Heart left ventricle (tissue), 16 donors: ENCODE results near the gene MAST1. TPM values are rescaled to one million over a fixed set of nuclear protein-coding genes. Genes with fewer than 3 reads are reported as not detected.

Experiments
- ATAC-seq, 4 donors: fragments of 200-7000 bp; cut with Tn5 transposase; one replicate each; pipeline ENCODE4 v1.9.1; 2020 to 2022; ENCODE audit warnings: moderate library complexity in 4 of 4, mild to moderate bottlenecking in 3 of 4, moderate number of reproducible peaks in 1 of 4
- DNase-seq, 5 donors: peaks; one replicate each; pipeline ENCODE4 v3.0.0-alpha.2; 2020
- H3K27ac ChIP-seq, 12 donors: fragments of 200-600 bp; sonication (generic) in 4 of 12; one replicate each; pipeline versions ENCODE4 v1.5.0 to v1.8.0; 2016 to 2022; ENCODE audit warnings: mild to moderate bottlenecking in 2 of 12
- H3K27me3 ChIP-seq, 9 donors: fragments of 200-600 bp; sonication (generic) in 2 of 9; one replicate each; pipeline versions ENCODE4 v1.5.1 to v1.8.0; 2016 to 2022; ENCODE audit warnings: mild to moderate bottlenecking in 3 of 9
- H3K36me3 ChIP-seq, 9 donors: fragments of 200-600 bp; sonication (generic) in 2 of 9; one replicate each; pipeline versions ENCODE4 v1.5.0 to v1.8.0; 2018 to 2022; ENCODE audit warnings: mild to moderate bottlenecking in 2 of 9
- H3K4me1 ChIP-seq, 12 donors: fragments of 200-600 bp; sonication (generic) in 4 of 12; one replicate each; pipeline versions ENCODE4 v1.5.0 to v1.8.0; 2016 to 2022; ENCODE audit warnings: mild to moderate bottlenecking in 3 of 12
- H3K4me3 ChIP-seq, 12 donors: fragments of 200-600 bp; sonication (generic) in 4 of 12; one replicate each; pipeline versions ENCODE4 v1.5.0 to v1.8.0; 2017 to 2022; ENCODE audit warnings: mild to moderate bottlenecking in 9 of 12, moderate library complexity in 4 of 12
- H3K9me3 ChIP-seq, 12 donors: fragments of 200-600 bp; sonication (generic) in 4 of 12; one replicate each; pipeline versions ENCODE4 v1.5.0 to v1.8.0; 2016 to 2022; ENCODE audit warnings: mild to moderate bottlenecking in 1 of 12
- POLR2A ChIP-seq, 2 donors: fragments of 450-650 bp; IDR thresholded peaks; one replicate each; pipeline ENCODE4 v1.6.1; 2017; ENCODE audit warnings: antibody characterized with exemption in 2 of 2, mild to moderate bottlenecking in 2 of 2, moderate library complexity in 2 of 2
- WGBS, 4 donors: extraction: QIAGEN DNeasy Blood & Tissue Kit in 2 of 4; methylation state at CpG; one replicate each; pipeline versions ENCODE4 v1.1.5 to v1.1.7; 2013 to 2018; 5-methylcytosine and 5-hydroxymethylcytosine counted together
- intact Hi-C, 10 donors: fragments of 100-400 bp; cut with DNase I; formaldehyde crosslinking; loops; one replicate each; pipeline versions ENCODE4 v1.11.1 to v1.14.2; 2022
- polyA plus RNA-seq, 2 donors: library from polyadenylated mRNA; stranded (reverse); fragments of 200-250 nt; gene quantifications; one replicate each; pipeline ENCODE4 v1.2.3, GENCODE V29; 2013
- total RNA-seq, 9 donors: library from RNA; depleted of rRNA in 2 of 9; stranded (reverse); fragments of >200 nt in 2 of 9; fragmentation: NEBNext Ultra II Directional in 3 of 9; extraction: Animal tissue kit (Norgen Biotek cat#: 25700) in 3 of 9; gene quantifications; one replicate each; pipeline versions ENCODE4 v1.1.0 to v1.2.4, GENCODE V29; 2016 to 2023
- TF ChIP-seq, protein P1 (sequence below), 12 donors: fragments of 200-600 bp; sonication (generic) in 4 of 12; IDR thresholded peaks; one replicate each; pipeline versions ENCODE4 v1.5.0 to v1.8.0; 2018 to 2022; ENCODE audit warnings: antibody characterized with exemption in 12 of 12, mild to moderate bottlenecking in 5 of 12
- donor health status: ischemic (EF 13 %, LVEDD 7.1; RV severe dilation, severe dysfunction).
- donor health status: healthy with polysubstance abuse.
- donor health status: DM: no; HTN: yes; CAD: no.
- donor health status: DM: no; HTN: no; CAD: no.
- donor health status: ischemic (EF 25% LVEDD 6.9; RV normal size, moderate dysfunction).
- donor health status: ischemic (EF 25% LVEDD 5.7; RV mildly dilated, moderate dysfunction).
- donor health status: healthy.
- donor health status: DM: yes; HTN: yes; CAD: no.
- donor health status: ischemic (EF 35%, LVEDD 5.7; RV mildly dilated, moderate dysfunction).
- donor health status: nonischemic (EF 11% LVEDD 7.7; RV severe dilation, severe dysfunction).
- donor health status: DM: yes; HTN: yes; CAD: no.
- donor health status: PGD.
- donor health status: ischemic (EF 29% LVEDD 5.4; RV normal size, mild dysfunction).
- donor health status: nonischemic (EF 23%, LVEDD 6.1; RV moderate dilation, normal function).

The MAST1 gene
- total and polyA plus RNA-seq, 11 donors = 0.15 to 1.7 (median 0.31) TPM; not detected in 3

DNA sequence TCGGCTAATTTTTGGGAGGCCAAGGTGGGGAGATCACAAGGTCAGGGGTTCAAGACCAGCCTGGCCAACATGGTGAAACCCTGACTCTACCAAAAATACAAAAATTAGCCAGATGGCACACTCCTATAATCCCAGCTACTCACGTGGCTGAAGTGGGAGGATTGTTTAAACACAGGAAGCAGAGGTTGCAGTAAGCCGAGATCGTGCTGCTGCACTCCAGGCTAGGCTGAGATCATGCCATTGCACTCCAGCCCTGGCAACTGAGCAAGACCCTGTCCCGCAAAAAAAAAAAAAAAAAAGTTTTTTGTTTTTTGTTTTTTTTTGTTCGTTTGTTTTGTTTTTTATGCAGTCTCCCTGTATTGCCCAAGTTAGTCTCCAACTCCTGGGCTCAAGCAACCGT lies 21.2 kb downstream of the MAST1 start:
- Histone ChIP-seq H3K36me3 (no peaks in the 10 kb centered on the region), H3K27ac (no peak overlapping the region), H3K4me3 (no peak overlapping the region), H3K9me3 (peaks cover 0 to 21% (median 2%) of the 10 kb centered on the region in 12 donors), H3K27me3 (peaks cover 0 to 2% (median 0%) of the 10 kb centered on the region in 9 donors), H3K4me1 (no peaks in the 10 kb centered on the region)
- DNase-seq (no peak), ATAC-seq (no peak)
- 63 to 70% (median 66%) methylated on average over 7 of the region's 7 CpGs for WGBS, 4 donors
- no peak for TF ChIP-seq POLR2A (IDR thresholded peaks at IDR 0.05)
- TF ChIP-seq, protein P1, sequence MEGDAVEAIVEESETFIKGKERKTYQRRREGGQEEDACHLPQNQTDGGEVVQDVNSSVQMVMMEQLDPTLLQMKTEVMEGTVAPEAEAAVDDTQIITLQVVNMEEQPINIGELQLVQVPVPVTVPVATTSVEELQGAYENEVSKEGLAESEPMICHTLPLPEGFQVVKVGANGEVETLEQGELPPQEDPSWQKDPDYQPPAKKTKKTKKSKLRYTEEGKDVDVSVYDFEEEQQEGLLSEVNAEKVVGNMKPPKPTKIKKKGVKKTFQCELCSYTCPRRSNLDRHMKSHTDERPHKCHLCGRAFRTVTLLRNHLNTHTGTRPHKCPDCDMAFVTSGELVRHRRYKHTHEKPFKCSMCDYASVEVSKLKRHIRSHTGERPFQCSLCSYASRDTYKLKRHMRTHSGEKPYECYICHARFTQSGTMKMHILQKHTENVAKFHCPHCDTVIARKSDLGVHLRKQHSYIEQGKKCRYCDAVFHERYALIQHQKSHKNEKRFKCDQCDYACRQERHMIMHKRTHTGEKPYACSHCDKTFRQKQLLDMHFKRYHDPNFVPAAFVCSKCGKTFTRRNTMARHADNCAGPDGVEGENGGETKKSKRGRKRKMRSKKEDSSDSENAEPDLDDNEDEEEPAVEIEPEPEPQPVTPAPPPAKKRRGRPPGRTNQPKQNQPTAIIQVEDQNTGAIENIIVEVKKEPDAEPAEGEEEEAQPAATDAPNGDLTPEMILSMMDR (IDR thresholded peaks at IDR 0.05) = no peak
- intact Hi-C loops = no loop called here

DNA sequence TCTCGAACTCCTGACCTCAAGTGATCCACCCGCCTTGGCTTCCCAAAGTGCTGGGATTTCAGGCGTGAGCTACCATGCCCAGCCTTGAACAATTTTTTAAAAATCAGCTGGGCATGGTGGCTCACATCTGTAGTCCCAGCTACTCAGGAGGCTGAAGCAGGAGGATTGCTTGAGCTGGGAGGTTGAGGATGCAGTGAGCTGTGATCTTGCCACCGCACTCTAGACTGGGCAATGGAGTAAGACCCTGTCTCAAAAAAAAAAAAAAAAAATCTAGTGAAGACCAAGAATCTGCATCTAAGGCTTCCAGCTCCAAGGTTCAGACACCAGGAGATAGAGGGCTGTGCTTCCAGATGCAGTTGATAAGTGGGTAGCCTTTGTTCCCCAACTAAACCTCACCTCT lies 25.8 kb downstream of the MAST1 start:
- H3K9me3 ChIP-seq = no peaks in the 10 kb centered on the region
- DNase-seq (no peak), ATAC-seq (no peak)
- H3K4me1 ChIP-seq = peaks cover 0 to 9% (median 4%) of the 10 kb centered on the region in 12 donors
- peaks cover 0 to 22% (median 6%) of the 10 kb centered on the region in 9 donors for H3K27me3 ChIP-seq
- intact Hi-C loops = no loop called here
- no peak for TF ChIP-seq POLR2A (IDR thresholded peaks at IDR 0.05)
- H3K27ac ChIP-seq = no peak overlapping the region
- 91 to 94% (median 92%) methylated on average over 3 to 4 of the region's 4 CpGs for WGBS, 4 donors
- H3K36me3 ChIP-seq = no peaks in the 10 kb centered on the region
- H3K4me3 ChIP-seq = no peak overlapping the region

DNA sequence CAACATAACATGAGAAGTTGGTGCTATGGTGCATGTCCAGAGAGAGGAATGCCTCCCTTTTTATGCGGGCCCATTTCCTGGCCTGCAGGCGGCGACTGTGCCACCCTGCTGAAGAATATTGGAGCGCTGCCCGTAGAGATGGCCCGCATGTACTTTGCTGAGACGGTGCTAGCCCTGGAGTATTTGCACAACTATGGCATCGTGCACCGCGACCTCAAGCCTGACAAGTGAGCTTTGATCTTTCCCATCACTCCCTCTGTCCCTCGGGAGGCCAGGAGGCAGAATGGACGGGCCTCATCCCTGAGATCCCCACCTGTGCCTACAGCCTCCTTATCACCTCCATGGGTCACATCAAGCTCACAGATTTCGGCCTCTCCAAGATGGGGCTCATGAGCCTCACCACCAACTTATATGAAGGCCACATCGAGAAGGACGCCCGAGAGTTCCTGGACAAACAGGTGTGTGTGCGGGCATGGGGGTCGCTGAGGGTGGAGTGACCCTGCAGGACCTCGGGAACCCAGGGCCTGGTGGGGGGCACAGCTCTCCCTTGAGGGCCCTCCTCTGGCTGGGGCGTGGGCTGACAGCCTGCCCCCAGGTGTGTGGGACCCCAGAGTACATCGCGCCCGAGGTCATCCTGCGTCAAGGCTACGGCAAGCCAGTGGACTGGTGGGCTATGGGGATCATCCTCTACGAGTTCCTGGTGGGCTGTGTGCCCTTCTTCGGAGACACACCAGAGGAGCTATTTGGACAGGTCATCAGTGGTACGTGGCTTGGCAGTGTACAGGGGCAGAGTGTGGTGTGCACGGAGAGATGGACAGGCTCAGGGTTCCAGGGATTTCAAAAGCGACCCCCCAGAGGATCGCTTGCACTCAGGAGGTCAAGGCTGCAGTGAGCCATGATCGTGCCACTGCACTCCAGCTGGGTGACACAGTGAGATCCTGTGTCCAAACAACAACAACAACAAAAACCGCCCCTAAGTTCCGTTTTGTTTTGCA lies 26.7 kb downstream of the MAST1 start:
- H3K4me3 ChIP-seq = no peak overlapping the region
- 85 to 88% (median 86%) methylated on average over 24 to 34 of the region's 34 CpGs for WGBS, 4 donors
- peaks cover 0 to 9% (median 4%) of the 10 kb centered on the region in 12 donors for H3K4me1 ChIP-seq
- ATAC-seq (peak in 1 of 4 donors; percentile 25), DNase-seq (no peak)
- no peak overlapping the region for H3K27ac ChIP-seq
- H3K27me3 ChIP-seq = peaks cover 0 to 22% (median 6%) of the 10 kb centered on the region in 9 donors
- intact Hi-C loops = no loop called here
- TF ChIP-seq, protein P1 (IDR thresholded peaks at IDR 0.05) = no peak
- TF ChIP-seq POLR2A (IDR thresholded peaks at IDR 0.05) = no peak
- H3K36me3 ChIP-seq = no peaks in the 10 kb centered on the region
- no peaks in the 10 kb centered on the region for H3K9me3 ChIP-seq

DNA sequence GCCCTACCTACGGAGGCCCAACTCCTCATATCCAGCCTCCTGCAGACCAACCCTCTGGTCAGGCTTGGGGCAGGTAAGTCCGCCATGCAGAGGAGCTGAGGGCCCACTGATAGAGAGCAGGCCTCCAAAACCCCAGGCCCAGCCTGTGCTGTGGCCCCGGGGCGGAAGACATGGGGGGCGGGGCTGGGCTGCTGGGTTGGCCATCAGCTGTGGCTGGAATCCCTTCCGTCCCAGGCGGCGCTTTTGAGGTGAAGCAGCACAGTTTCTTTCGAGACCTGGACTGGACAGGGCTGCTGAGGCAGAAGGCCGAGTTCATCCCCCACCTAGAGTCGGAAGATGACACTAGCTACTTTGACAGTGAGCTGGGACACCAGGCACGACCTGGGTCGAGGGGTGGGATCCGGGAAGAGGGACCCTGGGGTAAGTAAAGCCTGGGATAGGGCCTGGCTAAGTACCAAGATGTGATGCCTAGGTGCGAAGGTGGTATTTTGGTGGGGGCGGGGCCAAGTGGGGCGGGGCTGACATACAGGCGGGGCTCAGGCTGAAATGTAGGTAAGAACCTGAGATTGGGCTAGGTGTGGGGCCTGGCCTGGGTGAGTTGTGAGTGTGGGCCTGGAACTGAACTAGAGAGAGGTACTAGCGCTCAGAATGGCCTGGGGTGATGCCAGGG lies 27.6 kb downstream of the MAST1 start:
- H3K9me3 ChIP-seq = no peaks in the 10 kb centered on the region
- no peak for DNase-seq
- H3K27me3 ChIP-seq = peaks cover 0 to 22% (median 6%) of the 10 kb centered on the region in 9 donors
- H3K4me1 ChIP-seq = peaks cover 0 to 9% (median 4%) of the 10 kb centered on the region in 12 donors
- intact Hi-C loops = no loop called here
- no peak overlapping the region for H3K27ac ChIP-seq
- no peaks in the 10 kb centered on the region for H3K36me3 ChIP-seq
- WGBS, 4 donors = 77 to 84% (median 79%) methylated on average over 18 to 19 of the region's 19 CpGs
- no peak overlapping the region for H3K4me3 ChIP-seq
- no peak for TF ChIP-seq POLR2A (IDR thresholded peaks at IDR 0.05)
- TF ChIP-seq, protein P1 (IDR thresholded peaks at IDR 0.05) = no peak
- no peak for ATAC-seq
